Measurements from ENCODE around the gene MCC. TPM values are rescaled to one million over a fixed set of nuclear protein-coding genes. Genes with fewer than 3 reads are reported as not detected.

The MCC gene
- total RNA-seq, 1 experiment from 2014 or later: 23.5 TPM

DNA sequence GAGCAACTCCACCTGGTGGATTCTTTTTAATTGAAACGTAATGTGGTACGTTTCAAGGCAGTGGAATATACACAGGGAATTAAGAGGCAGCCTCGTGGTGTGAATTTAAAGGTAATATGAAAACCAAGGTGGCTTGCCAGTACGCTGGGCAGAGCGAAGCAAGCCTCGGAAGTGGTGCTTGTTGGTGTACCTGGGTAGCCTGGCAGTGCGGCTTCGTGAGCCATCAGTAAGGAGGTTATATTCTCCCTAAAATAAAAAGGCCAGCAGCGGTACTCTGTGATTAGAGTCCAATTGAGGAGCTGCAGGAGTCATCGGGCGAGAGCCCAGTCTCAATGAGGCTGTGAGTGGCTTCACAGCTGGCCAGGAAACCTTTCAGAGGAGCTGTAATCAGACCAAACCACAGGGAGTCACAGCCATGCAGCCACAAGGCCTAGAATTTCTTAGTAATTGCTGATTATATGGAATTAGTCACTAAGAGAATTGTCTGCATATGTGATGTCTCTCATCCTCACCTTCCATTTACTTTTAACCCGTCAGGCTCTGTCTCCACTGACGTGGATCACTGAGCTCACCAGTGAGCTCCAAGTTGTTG lies 454.0 kb downstream of the MCC start (continued):
- TF ChIP-seq, protein P1, sequence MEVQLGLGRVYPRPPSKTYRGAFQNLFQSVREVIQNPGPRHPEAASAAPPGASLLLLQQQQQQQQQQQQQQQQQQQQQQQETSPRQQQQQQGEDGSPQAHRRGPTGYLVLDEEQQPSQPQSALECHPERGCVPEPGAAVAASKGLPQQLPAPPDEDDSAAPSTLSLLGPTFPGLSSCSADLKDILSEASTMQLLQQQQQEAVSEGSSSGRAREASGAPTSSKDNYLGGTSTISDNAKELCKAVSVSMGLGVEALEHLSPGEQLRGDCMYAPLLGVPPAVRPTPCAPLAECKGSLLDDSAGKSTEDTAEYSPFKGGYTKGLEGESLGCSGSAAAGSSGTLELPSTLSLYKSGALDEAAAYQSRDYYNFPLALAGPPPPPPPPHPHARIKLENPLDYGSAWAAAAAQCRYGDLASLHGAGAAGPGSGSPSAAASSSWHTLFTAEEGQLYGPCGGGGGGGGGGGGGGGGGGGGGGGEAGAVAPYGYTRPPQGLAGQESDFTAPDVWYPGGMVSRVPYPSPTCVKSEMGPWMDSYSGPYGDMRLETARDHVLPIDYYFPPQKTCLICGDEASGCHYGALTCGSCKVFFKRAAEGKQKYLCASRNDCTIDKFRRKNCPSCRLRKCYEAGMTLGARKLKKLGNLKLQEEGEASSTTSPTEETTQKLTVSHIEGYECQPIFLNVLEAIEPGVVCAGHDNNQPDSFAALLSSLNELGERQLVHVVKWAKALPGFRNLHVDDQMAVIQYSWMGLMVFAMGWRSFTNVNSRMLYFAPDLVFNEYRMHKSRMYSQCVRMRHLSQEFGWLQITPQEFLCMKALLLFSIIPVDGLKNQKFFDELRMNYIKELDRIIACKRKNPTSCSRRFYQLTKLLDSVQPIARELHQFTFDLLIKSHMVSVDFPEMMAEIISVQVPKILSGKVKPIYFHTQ (CRISPR knock-in tag; IDR thresholded peaks at IDR 0.05): no peak
- TF ChIP-seq FOXP1 (CRISPR knock-in tag; IDR thresholded peaks at IDR 0.05; ENCODE audit: borderline replicate concordance) (no peak), ATF2 (CRISPR knock-in tag; IDR thresholded peaks at IDR 0.05; ENCODE audit: borderline replicate concordance, low read depth) (no peak), ZMAT4 (CRISPR knock-in tag; IDR thresholded peaks at IDR 0.05) (no peak), HMGA2 (CRISPR knock-in tag; IDR thresholded peaks at IDR 0.05) (no peak), SOX15 (CRISPR knock-in tag; IDR thresholded peaks at IDR 0.05) (no peak), STAT6 (CRISPR knock-in tag; conservative IDR thresholded peaks at IDR 0.05; ENCODE audit: low read depth) (no peak), FOXJ3 (CRISPR knock-in tag; IDR thresholded peaks at IDR 0.05; ENCODE audit: borderline replicate concordance) (no peak), ATF6 (CRISPR knock-in tag; IDR thresholded peaks at IDR 0.05) (no peak), ZNF423 (CRISPR knock-in tag; IDR thresholded peaks at IDR 0.05) (no peak), MLX (CRISPR knock-in tag; IDR thresholded peaks at IDR 0.05) (no peak)

DNA sequence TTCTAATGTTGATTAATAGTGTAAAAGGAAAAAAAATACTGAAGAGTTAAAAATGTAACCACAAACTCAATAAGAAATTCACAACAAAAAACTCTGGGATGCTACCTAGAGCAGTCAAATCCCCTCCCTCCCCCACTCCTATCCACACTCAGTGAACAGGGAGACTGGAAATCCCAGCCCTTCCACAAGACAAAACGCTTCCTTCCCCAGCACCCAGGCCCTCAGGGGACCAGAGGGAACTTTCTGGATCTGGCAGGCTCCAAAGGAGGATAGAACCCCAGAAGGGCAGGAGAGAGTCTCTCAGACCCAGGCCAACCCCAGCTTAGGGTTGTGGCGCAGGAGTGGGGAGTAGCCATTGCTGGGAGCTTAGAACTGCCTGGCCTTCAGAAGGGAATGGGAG lies 456.7 kb downstream of the MCC start:
- TF ChIP-seq SOX15 (CRISPR knock-in tag; IDR thresholded peaks at IDR 0.05) (no peak), E2F1 (CRISPR knock-in tag; IDR thresholded peaks at IDR 0.05) (no peak), CREM (CRISPR knock-in tag; IDR thresholded peaks at IDR 0.05) (no peak), STAT6 (CRISPR knock-in tag; conservative IDR thresholded peaks at IDR 0.05; ENCODE audit: low read depth) (no peak), NR1H2 (CRISPR knock-in tag; IDR thresholded peaks at IDR 0.05) (no peak), ZNF416 (CRISPR knock-in tag; IDR thresholded peaks at IDR 0.05) (no peak)
- ChIA-PET POLR2A (interaction anchor here (2.0 kb wide), 1 partner anchor 55 kb away, joined by 5 read pairs; the partner anchor contains the start of gene DCP2), CTCF (interaction anchor here (0.6 to 1.7 kb wide), 3 partner anchors 36 to 565 kb away, joined by 3 to 8 read pairs (median 3); no protein-coding TSS in a partner anchor)
- peak; percentile 36 for ATAC-seq
- Mint-ChIP-seq H3K27ac (peak overlapping the region; percentile 75), H3K36me3 (peaks cover 34% of the 10 kb centered on the region), H3K27me3 (ENCODE audit: low read depth) (no peaks in the 10 kb centered on the region), H3K4me1 (peaks cover 57% of the 10 kb centered on the region), H3K9me3 (no peaks in the 10 kb centered on the region), H3K4me3 (no peak overlapping the region)
- no peak for DNase-seq (ENCODE audit: low spot score)
